Testis (tissue), 3 donors: ENCODE measurements around the gene SGSM1. TPM values are rescaled to one million over a fixed set of nuclear protein-coding genes. Genes with fewer than 3 reads are reported as not detected.

ENCODE experiments used
- DNase-seq: peaks from one replicate; pipeline ENCODE4 v3.0.0-alpha.2; 2019
- H3K27ac ChIP-seq, 2 donors: fragments of 200-600 bp; sonication (generic); one replicate each; pipeline ENCODE4 v1.5.1; 2019
- H3K27me3 ChIP-seq: fragments of 200-600 bp; sonication (generic); one replicate; pipeline ENCODE4 v1.5.1; 2019
- H3K36me3 ChIP-seq: fragments of 200-600 bp; sonication (generic); one replicate; pipeline ENCODE4 v1.5.1; 2017; ENCODE audit warnings: low read depth; ENCODE audit errors: missing control alignments
- H3K4me1 ChIP-seq: fragments of 200-600 bp; sonication (generic); one replicate; pipeline ENCODE4 v1.5.1; 2019
- H3K4me3 ChIP-seq, 2 donors: fragments of 200-600 bp; sonication (generic); one replicate each; pipeline ENCODE4 v1.5.1; 2017 to 2019
- H3K9me3 ChIP-seq: fragments of 200-600 bp; sonication (generic); one replicate; pipeline ENCODE4 v1.5.1; 2017
- CTCF ChIP-seq, 3 experiments: fragments of 450-650 bp in 2 of 3; fragments of 200-600 bp in 1 of 3; sonication (generic) in 1 of 3; IDR thresholded peaks; one replicate each; pipeline ENCODE4 v1.5.1; 2016 to 2019; ENCODE audit warnings: antibody characterized with exemption in 3 of 3, mild to moderate bottlenecking in 2 of 3, moderate library complexity in 1 of 3
- POLR2A ChIP-seq: fragments of 450-650 bp; IDR thresholded peaks from one replicate; pipeline ENCODE4 v1.6.1; 2017; ENCODE audit warnings: antibody characterized with exemption, mild to moderate bottlenecking, moderate library complexity
- WGBS, 2 donors: methylation state at CpG; one replicate each; pipeline ENCODE4 v1.1.5; 2018; 5-methylcytosine and 5-hydroxymethylcytosine counted together
- intact Hi-C: fragments of 100-400 bp; cut with DNase I; formaldehyde crosslinking; loops from one replicate; pipeline ENCODE4 v1.15.1; 2023; ENCODE audit warnings: low total_unique reads
- polyA plus RNA-seq: library from polyadenylated mRNA; stranded (reverse); fragments of 350-450 nt; fragmentation: Illumina TruSeq; extraction: RNeasy Lipid Tissue Mini Kit (QIAGEN cat#74804); gene quantifications from one replicate; pipeline ENCODE4 v1.2.3, GENCODE V29; 2014; ENCODE audit warnings: low read depth, low replicate concordance; ENCODE audit not compliant: insufficient read depth
- total RNA-seq, 2 donors: library from RNA; depleted of rRNA; stranded (reverse); fragments of >200 nt; gene quantifications; one replicate each; pipeline ENCODE4 v1.2.3, GENCODE V29; 2016

Gene SGSM1
- total and polyA plus RNA-seq, 3 donors from 2014 or later: 5.1 to 8.4 (median 7.9) TPM

GRCh38 chr22:24761888-24762675, 43.9 kb upstream of the SGSM1 start:
- H3K4me1 ChIP-seq: no peaks in the 10 kb centered on the region
- no peak overlapping the region for H3K27ac ChIP-seq
- intact Hi-C loops: no loop called here
- TF ChIP-seq POLR2A (no peak), CTCF (IDR thresholded peaks at IDR 0.05) (no peak)
- no peak for DNase-seq
- no peaks in the 10 kb centered on the region for H3K9me3 ChIP-seq
- 94 to 96% methylated on average over 10 of the region's 10 CpGs for WGBS, 2 donors
- H3K36me3 ChIP-seq: no peaks in the 10 kb centered on the region
- no peak overlapping the region for H3K4me3 ChIP-seq
- no peaks in the 10 kb centered on the region for H3K27me3 ChIP-seq

GRCh38 chr22:24763872-24764485, 42.0 kb upstream of the SGSM1 start:
- 48 to 66% methylated on average over 26 to 38 of the region's 38 CpGs for WGBS, 2 donors
- Histone ChIP-seq H3K27ac (no peak overlapping the region), H3K4me3 (peak overlapping the region in 1 of 2 donors; percentile 31), H3K27me3 (no peaks in the 10 kb centered on the region), H3K4me1 (no peaks in the 10 kb centered on the region), H3K36me3 (no peaks in the 10 kb centered on the region), H3K9me3 (no peaks in the 10 kb centered on the region)
- TF ChIP-seq CTCF (IDR thresholded peaks at IDR 0.05): no peak
- no peak for TF ChIP-seq POLR2A
- DNase-seq: no peak
- intact Hi-C loops: no loop called here

GRCh38 chr22:24765166-24765565, 40.8 kb upstream of the SGSM1 start:
- intact Hi-C loops: no loop called here

GRCh38 chr22:24768537-24769374, 37.3 kb upstream of the SGSM1 start:
- H3K36me3 ChIP-seq: no peaks in the 10 kb centered on the region
- DNase-seq: peak; percentile 84
- no peaks in the 10 kb centered on the region for H3K4me1 ChIP-seq
- no peaks in the 10 kb centered on the region for H3K27me3 ChIP-seq
- H3K4me3 ChIP-seq: no peak overlapping the region
- no peak overlapping the region for H3K27ac ChIP-seq
- 60 to 67% methylated on average over 8 of the region's 8 CpGs for WGBS, 2 donors
- TF ChIP-seq CTCF (IDR thresholded peaks at IDR 0.05) (peak in 2 of 3 experiments; percentile 45 to 61), POLR2A (no peak)
- H3K9me3 ChIP-seq: no peaks in the 10 kb centered on the region
- intact Hi-C loops: no loop called here

More at GRCh38 chr22:24765166-24765565, 40.8 kb upstream of the SGSM1 start:
- Histone ChIP-seq H3K4me3 (no peak overlapping the region), H3K4me1 (no peaks in the 10 kb centered on the region), H3K27me3 (no peaks in the 10 kb centered on the region), H3K27ac (no peak overlapping the region), H3K36me3 (no peaks in the 10 kb centered on the region), H3K9me3 (no peaks in the 10 kb centered on the region)
- DNase-seq: no peak
- 79 to 82% methylated on average over 5 of the region's 5 CpGs for WGBS, 2 donors
- TF ChIP-seq POLR2A: no peak
